GM19397 (cell line): ENCODE data around the gene TRAT1.
"Not testable (repeated sequence)": the region's sequence is repeated elsewhere in the genome, so short reads cannot be mapped to it uniquely, and the experiment has no call there.

Experiments
- ATAC-seq: cut with Tn5 transposase; IDR thresholded peaks from one replicate; pipeline ENCODE4 v1.9.1; 2021; ENCODE audit warnings: mild to moderate bottlenecking, moderate library complexity; ENCODE audit not compliant: unreplicated experiment

TRAT1 gene

GRCh38 chr3:108822123-108822897, at the start of gene TRAT1:
TSS of gene TRAT1 (plus strand) at chr3:108822786. CDS start at chr3:108822928, 142 bp downstream.
- ATAC-seq, result no peak

- ATAC-seq, result no peak
These were observed 46.9 kb upstream of the TRAT1 start for GRCh38 chr3:108775649-108776048.

- no peak for ATAC-seq
These were observed 43.1 kb upstream of the TRAT1 start for GRCh38 chr3:108779496-108779895.

GRCh38 chr3:108780235-108780634, 42.4 kb upstream of the TRAT1 start:
- no peak for ATAC-seq

- no peak for ATAC-seq
These were observed 31.1 kb upstream of the TRAT1 start for GRCh38 chr3:108791473-108791872.

- no peak for ATAC-seq
These were observed 18.1 kb upstream of the TRAT1 start for GRCh38 chr3:108804437-108804836.

- no peak for ATAC-seq
These were observed 17.6 kb upstream of the TRAT1 start for GRCh38 chr3:108804966-108805365.

GRCh38 chr3:108806316-108806715, 16.3 kb upstream of the TRAT1 start:
- no peak for ATAC-seq

GRCh38 chr3:108818404-108818803, 4.2 kb upstream of the TRAT1 start:
- no peak for ATAC-seq

- ATAC-seq, result no peak
These were observed 2.0 kb upstream of the TRAT1 start for GRCh38 chr3:108820586-108820985.

- no peak for ATAC-seq
These were observed 641 bp downstream of the TRAT1 start for GRCh38 chr3:108823227-108823626.

- ATAC-seq, result not testable (repeated sequence)
These were observed 1.2 kb downstream of the TRAT1 start for GRCh38 chr3:108823803-108824202.

GRCh38 chr3:108826309-108827187, 4.0 kb downstream of the TRAT1 start:
- no peak for ATAC-seq

- ATAC-seq, result no peak
These were observed 7.8 kb downstream of the TRAT1 start for GRCh38 chr3:108830381-108830780.

- ATAC-seq, result no peak
These were observed 8.5 kb downstream of the TRAT1 start for GRCh38 chr3:108830991-108831614.

GRCh38 chr3:108833611-108834010, 11.0 kb downstream of the TRAT1 start:
- no peak for ATAC-seq

GRCh38 chr3:108834551-108834950, 12.0 kb downstream of the TRAT1 start:
- no peak for ATAC-seq

- no peak for ATAC-seq
These were observed 12.5 kb downstream of the TRAT1 start for GRCh38 chr3:108835101-108835500.

GRCh38 chr3:108838436-108838835, 15.8 kb downstream of the TRAT1 start:
- ATAC-seq, result no peak

- no peak for ATAC-seq
These were observed 23.2 kb downstream of the TRAT1 start for GRCh38 chr3:108845709-108846293.

GRCh38 chr3:108847187-108847586, 24.6 kb downstream of the TRAT1 start:
- ATAC-seq, result no peak
